Erythroblast (primary cell): ENCODE results near the gene CHST4.
"Not testable (repeated sequence)": the region's sequence is repeated elsewhere in the genome, so short reads cannot be mapped to it uniquely, and the experiment has no call there.

Source experiments
- DNase-seq, 2 experiments: peaks; one replicate each; lab custom pipeline; 2025; lab: John Stamatoyannopoulos, UW
- GATA1 ChIP-seq: IDR thresholded peaks from 2 replicates; pipeline ENCODE4 v1.6.1; 2011; ENCODE audit warnings: low read depth, mild to moderate bottlenecking, control low read depth, low read length, moderate library complexity
- POLR2A ChIP-seq: IDR thresholded peaks from 2 replicates; pipeline ENCODE4 v1.6.1; 2011; ENCODE audit warnings: mild to moderate bottlenecking, low read length

CHST4 gene

GRCh38 chr16:71526111-71526631, at the start of gene CHST4:
Gene CHST4 (plus strand): TSS chr16:71526426. CDS start chr16:71536678, 10,252 bp downstream.
- DNase-seq: no peak
- TF ChIP-seq GATA1 (no peak), POLR2A (no peak)

GRCh38 chr16:71476457-71477124, 49.6 kb upstream of the CHST4 start:
- DNase-seq: no peak
- no peak for TF ChIP-seq POLR2A
- TF ChIP-seq GATA1: no peak

- no peak for TF ChIP-seq POLR2A
- TF ChIP-seq GATA1: no peak
- peak; percentile 81 for DNase-seq
These were observed 46.8 kb upstream of the CHST4 start for GRCh38 chr16:71479420-71479819.

- DNase-seq: peak; percentile 60 to 77
- TF ChIP-seq POLR2A: peak; percentile 47
- TF ChIP-seq GATA1: no peak
These were observed 45.3 kb upstream of the CHST4 start for GRCh38 chr16:71480956-71481355.

GRCh38 chr16:71482569-71482968, 43.7 kb upstream of the CHST4 start:
- TF ChIP-seq POLR2A (no peak), GATA1 (no peak)
- peak in 1 of 2 experiments; percentile 25 for DNase-seq

- peak; percentile 92 to 93 for DNase-seq
- TF ChIP-seq GATA1 (no peak), POLR2A (peak; percentile 98)
These were observed 42.0 kb upstream of the CHST4 start for GRCh38 chr16:71484006-71484893.

- no peak for TF ChIP-seq GATA1
- TF ChIP-seq POLR2A: no peak
- no peak for DNase-seq
These were observed 37.1 kb upstream of the CHST4 start, which contains the start of gene ZNF19 for GRCh38 chr16:71489122-71489521. Gene ZNF19 (minus strand): TSS chr16:71489324. CDS start chr16:71482114, 7,210 bp downstream.

GRCh38 chr16:71490361-71490760, 35.9 kb upstream of the CHST4 start:
- peak; percentile 39 to 56 for DNase-seq
- TF ChIP-seq POLR2A: no peak
- no peak for TF ChIP-seq GATA1

GRCh38 chr16:71491054-71491453, 35.2 kb upstream of the CHST4 start:
- DNase-seq: peak in 1 of 2 experiments; percentile 45
- TF ChIP-seq POLR2A (no peak), GATA1 (no peak)

- TF ChIP-seq GATA1 (no peak), POLR2A (no peak)
- DNase-seq: peak; percentile 58 to 68
These were observed 33.4 kb upstream of the CHST4 start for GRCh38 chr16:71492786-71493185.

GRCh38 chr16:71493213-71493612, 33.0 kb upstream of the CHST4 start:
- DNase-seq: peak; percentile 51 to 54
- no peak for TF ChIP-seq POLR2A
- no peak for TF ChIP-seq GATA1

GRCh38 chr16:71498031-71498430, 28.2 kb upstream of the CHST4 start:
- DNase-seq: peak; percentile 36 to 54

GRCh38 chr16:71499775-71500364, 26.4 kb upstream of the CHST4 start:
- peak; percentile 79 to 90 for DNase-seq
- TF ChIP-seq POLR2A (no peak), GATA1 (no peak)

More at GRCh38 chr16:71498031-71498430, 28.2 kb upstream of the CHST4 start:
- TF ChIP-seq POLR2A: no peak

- TF ChIP-seq GATA1 (no peak), POLR2A (no peak)
- peak in 1 of 2 experiments; percentile 16 for DNase-seq
These were observed 25.3 kb upstream of the CHST4 start for GRCh38 chr16:71500964-71501363.

GRCh38 chr16:71501547-71501946, 24.7 kb upstream of the CHST4 start:
- DNase-seq: no peak
- TF ChIP-seq GATA1: no peak
- no peak for TF ChIP-seq POLR2A

- not testable (repeated sequence) for DNase-seq
These were observed 22.2 kb upstream of the CHST4 start for GRCh38 chr16:71504051-71504450.
